Stimulated activated naive CD4-positive, alpha-beta T cell treated with Interleukin-2 at 50 U/mL for 16 hours (primary cell): ENCODE results near the gene MCF2L.

Experiments
- DNase-seq: peaks from one replicate; lab custom pipeline; 2025; lab: John Stamatoyannopoulos, UW

Gene MCF2L

DNA sequence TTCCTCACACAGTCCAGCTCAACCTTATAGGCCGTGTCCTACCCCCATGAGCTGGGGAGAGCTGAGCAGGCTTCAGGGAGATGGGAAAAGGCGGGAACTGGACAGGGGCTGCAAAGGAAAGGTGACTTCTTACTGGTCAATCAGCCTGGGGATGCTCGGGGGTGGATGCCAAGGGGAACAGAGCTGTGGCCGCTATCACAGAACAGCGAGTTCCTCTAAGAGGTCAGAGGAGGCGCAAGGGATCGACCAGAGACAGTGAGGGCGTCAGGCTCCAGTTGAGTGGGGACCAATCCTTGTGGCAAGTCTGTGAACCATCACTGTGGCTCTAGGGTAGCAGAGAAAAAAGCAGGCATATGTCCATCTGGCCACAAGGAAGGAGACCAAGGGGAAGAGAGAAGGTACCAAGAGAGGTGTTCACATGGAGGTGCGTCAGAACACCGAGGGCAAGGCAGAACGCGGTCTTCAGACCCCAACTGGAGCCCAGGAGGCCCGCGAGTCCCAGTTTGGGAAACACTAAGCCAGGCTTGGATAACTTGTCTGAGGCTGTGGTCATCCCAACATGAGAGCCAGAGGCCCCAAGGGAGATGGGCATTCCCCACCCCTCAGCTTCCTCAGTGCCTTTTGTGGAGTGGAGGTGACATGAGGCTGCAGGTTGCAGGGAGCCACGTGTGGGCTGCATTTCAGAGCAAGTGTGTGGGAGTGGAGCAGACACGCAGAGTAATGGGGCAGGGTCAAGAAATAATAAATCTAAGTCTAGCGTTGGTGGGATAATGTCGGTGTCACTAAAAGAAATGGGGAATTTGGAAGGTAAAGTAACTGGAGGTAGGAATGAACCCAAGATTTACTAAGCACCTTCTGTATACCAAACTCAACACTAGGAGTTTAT, 157.5 kb downstream of the MCF2L start:
- DNase-seq = no peak

DNA sequence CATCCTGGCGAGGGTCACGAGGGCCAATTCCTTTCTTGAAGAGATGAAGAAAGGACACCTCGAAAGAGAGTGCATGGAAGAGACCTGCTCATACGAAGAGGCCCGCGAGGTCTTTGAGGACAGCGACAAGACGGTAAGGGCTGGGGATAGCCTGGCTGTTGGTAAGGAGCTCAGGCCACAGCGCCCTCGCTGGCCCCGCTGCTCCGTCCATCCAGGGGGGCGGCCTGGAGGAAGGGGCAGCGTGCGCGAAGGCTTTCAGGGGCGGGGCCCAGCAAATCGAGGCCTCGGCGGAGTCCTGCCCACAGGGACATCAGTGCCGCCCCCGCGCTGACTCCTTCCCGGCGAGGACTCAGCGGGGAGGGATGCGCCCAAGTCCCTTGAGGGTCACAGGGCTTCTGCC, 160.5 kb downstream of the MCF2L start:
- DNase-seq = no peak

DNA sequence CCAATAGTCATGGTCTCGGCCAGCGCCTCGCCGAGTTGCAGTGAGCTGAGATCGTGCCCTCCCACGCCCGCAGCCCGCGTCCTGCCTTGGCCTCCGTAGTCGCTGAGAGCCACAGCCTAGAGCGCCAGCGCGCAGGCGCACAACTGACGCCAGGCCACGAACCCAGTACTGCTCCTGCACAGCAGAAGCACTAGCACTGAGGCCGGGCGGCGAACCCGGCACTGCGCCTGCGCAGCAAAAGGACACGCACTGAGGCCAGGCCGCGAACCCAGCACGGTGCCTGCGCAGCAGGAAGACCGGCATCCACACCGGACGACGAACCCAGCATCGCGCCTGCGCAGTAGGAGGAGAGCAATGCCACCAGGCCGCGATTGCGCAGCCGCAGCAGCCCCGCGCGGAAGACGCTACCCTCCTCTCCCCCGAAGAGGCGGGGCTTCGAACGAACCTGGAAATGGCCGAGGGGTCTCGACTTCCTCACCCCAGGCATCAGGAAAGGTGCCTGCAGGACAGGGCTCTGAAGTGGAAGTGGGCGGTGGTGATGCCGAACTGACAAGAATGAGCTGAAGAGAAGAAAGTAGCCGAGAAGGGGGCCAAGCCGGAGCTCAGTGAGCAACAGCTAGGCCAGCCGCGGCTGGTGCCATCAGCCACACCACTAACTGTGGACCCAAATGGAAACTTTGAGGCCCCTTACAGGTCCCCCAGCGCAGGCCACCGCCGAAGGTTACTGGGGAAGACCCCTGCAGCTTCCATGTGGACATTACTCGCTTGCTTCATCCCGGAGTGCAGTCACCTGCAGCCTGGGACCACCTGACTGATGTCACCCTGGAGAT, 161.1 kb downstream of the MCF2L start:
- peak; percentile 29 for DNase-seq

DNA sequence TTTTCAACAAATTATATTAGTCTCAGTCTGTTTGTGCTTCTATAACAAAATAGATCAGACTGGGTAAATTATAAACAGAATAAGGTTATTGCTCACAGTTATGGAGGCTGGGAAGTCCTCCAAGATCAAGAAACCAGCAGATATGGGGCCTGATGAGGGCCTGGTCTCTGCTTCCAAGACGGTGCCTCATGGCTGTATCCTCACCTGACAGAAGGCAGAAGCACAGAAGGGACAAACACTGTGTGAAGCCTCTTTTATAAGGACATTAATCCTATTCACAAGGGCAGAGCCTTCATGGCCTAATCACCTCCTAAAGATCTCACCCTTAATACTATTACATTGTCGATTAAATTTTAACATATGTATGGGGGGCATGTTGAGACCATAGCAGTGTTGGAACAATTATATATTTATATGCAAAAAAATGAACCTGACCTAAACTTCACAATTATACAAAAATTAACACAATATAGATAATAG, 166.3 kb downstream of the MCF2L start:
- no peak for DNase-seq

DNA sequence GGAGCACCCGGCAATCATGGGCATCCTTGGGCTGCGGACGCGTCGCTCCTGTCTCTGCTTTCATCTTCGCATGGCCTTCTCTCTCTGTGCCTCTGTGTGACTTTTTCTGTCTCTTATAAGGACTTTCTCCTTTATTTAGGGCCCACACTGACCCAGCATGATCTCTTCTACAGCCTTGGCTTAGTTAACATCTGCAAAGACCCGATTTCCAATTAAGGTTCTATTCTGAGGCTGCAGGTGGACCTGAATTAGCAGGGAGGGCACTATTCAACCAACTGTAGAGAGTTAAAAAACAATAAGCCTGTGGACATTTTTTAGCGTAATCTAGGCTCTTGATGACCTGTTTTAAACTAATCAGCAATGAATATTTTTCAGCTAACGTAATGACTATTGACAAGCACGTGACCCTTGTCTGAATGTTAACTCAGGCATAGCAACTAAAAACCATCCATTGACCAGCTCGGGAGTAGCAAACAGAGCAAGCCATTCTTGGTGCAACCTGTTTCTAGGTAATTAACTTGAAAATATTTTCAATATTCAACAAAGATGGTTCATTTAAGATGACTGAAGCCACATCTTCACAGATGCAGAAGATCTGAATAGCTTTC, 168.8 kb downstream of the MCF2L start:
- no peak for DNase-seq

DNA sequence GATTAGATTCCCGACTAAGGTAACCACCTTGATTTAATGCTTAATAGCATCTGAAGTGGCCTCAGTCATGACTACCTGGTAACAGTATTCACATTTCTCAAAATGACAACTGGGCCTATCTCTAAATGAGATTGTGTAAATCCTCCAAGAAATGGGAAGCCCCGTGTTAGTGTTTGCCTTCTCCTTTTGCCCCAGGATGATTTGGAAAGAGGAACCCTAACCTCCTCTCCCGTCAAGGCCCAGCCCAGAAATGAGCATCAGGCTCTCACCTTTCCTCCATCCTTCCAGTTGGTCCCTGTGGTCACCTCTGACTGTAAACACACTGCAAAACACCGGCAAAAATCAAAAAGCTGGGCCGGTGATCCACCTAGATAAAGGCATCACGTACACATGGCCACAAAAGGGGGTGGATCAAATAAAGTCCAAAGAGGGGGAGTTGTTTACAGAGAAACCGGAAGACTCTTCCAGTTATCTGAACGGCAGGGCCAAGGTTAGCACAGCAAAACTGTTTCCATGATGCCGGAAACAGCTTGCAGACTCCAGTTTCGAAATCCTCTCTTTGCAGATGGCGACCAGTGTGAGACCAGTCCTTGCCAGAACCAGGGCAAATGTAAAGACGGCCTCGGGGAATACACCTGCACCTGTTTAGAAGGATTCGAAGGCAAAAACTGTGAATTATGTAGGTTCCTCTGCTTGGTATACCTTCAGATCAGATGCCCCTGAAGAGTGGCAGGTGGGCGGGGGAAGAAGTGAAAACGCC, 170.0 kb downstream of the MCF2L start:
- no peak for DNase-seq

DNA sequence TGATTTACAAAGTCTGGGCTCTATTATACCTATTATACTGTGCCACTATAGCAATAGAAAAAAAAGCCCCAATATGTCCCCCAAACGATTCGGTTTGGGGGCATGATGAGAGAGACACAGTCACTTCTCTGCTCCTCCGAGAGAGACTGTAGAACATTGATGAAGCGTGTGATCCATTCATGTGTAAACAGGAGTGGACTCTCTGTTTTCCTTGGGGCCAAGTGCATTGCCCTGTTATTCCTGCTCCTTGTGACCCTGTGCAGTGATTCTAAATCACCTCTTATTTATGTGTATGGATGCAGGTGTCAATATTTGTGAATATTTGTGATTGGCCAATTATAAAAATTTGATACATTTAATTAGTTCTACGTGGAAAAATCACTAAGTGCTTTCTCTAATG, 170.6 kb downstream of the MCF2L start:
- DNase-seq = no peak

DNA sequence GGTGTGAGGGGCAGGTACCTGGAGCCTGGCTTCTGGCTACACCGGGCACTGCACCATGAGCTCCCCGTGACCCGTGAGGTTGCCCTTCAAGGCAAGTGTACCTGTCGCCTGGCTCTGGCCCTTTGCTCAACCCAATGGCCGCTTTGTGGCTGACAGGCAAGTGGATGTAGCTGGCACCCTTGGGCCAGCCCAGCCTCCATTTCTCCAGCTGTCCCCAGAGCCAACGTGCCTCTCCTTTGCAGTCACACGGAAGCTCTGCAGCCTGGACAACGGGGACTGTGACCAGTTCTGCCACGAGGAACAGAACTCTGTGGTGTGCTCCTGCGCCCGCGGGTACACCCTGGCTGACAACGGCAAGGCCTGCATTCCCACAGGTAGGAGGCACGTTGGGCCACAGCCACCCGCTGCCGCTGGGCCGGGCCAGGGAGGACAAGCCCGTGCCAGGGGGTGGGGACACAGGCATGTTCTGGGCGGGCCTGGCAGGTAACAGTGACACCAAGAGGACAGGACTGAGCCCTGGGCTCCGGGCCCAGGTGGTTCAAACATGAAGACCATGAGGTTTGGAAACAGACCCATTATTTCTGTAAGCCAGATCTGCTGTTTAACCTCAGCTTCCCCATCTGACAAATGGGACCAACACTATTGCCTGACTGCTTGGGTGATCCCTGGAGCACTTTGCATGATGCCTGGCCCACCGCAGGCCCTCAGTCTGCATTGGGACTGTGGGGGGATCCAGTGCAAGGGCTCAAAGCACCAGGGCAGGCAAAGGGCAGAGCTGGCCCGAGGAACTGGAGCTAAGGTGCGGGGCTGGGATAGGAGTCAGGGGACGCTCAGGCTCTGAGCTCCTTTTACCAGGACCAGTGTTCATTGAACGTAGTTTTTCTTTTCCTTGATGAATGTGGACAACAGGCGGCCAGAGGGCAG, 171.9 kb downstream of the MCF2L start:
- DNase-seq = no peak

DNA sequence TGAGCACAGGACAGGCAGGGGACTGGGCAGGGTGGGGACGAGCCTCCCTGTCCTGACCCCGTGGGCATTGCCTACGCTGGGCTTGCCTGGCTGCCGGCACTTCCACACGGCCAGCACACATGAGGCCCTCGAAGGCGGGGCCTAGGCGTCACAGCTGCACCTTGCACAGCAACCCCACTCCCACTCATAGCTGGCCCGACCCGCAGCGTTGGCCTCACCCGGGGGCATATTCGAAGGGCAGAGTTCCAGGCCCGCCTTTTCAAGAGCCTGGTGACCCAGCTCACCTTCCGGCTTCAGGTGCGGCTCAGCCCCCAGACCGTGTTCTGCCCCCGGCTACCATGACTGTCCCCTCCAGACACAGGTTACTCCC, 172.6 kb downstream of the MCF2L start:
- no peak for DNase-seq

DNA sequence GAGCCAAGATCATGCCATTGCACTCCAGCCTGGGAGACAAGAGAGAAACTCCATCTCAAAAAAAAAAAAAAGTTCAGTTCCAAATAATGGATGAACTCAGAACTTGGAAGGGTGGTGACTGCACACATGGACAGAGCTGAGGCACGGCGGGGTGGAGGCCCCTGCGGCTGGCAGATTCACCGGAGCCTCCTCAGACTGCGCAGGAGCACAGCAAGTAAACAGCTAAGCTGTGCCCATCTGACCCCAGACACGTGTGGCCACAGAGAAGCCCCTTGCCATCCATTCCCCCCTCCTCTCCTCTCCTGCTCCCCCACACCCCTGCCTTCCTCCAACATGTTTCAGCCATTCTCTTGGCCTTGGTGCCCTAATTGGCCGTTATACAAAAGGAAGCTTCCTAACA, 173.9 kb downstream of the MCF2L start:
- DNase-seq = no peak

DNA sequence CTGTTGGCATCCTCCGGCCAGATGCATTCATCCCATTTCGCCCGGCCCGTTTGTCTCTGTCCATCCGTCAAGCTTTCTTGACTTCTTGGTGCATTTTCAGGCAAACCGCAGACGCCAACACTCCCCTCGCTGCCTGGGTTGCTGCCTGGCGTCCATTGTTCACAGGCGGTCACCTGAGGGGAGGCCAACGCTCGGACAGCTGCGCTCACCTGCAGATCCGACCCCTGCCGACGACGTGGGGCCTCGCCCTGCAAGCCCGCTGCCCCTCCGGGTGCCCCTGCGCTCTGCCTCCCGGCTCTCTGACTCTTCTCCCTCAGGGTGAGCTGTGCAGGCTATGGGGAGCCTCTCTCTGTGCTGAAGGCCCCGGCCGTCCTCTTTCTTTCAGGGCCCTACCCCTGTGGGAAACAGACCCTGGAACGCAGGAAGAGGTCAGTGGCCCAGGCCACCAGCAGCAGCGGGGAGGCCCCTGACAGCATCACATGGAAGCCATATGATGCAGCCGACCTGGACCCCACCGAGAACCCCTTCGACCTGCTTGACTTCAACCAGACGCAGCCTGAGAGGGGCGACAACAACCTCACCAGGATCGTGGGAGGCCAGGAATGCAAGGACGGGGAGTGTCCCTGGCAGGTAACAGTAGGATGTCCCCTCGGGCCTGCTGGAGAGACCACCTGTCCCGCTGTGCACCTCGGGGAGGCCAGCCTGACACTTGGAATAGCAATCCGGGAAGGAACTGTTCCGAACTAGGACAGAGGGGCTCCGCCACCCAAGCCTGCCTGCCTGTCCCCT, 174.6 kb downstream of the MCF2L start:
- no peak for DNase-seq

DNA sequence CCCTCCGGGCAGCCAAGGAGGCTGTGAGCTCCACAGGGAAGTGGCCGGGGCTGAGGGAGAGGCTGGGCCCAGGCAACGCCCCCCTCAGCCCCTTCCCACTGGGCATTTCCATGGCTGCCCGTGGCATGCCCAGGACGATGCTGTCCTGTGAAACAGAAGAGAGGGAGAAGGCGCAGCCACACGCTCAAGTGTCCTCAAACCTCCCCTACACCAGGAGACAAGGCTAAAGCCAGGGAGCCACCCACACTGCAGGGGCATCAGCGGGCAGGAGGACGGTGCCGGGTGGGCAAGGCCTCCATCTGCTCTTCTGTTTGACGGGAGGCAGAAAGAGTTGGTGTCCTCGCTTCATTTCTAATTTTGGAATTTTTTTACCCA, 175.2 kb downstream of the MCF2L start:
- DNase-seq = no peak

DNA sequence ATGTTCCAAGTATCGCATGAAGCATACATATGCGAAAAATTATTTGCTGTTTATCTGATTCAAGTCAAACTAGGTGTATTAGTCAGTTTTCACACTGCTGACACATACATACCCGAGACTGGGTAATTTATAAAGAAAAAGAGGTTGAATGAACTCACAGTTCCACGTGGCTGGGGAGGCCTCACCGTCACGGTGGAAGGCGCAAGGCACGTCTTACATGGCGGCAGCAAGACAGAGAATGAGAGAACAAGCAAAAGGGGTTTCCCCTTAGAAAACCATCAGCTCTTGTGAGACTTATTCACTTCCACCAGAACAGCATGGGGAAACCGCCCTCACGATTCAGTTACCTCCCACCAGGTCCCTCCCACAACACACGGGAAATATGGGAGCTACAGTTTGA, 176.5 kb downstream of the MCF2L start:
- DNase-seq = peak; percentile 63

DNA sequence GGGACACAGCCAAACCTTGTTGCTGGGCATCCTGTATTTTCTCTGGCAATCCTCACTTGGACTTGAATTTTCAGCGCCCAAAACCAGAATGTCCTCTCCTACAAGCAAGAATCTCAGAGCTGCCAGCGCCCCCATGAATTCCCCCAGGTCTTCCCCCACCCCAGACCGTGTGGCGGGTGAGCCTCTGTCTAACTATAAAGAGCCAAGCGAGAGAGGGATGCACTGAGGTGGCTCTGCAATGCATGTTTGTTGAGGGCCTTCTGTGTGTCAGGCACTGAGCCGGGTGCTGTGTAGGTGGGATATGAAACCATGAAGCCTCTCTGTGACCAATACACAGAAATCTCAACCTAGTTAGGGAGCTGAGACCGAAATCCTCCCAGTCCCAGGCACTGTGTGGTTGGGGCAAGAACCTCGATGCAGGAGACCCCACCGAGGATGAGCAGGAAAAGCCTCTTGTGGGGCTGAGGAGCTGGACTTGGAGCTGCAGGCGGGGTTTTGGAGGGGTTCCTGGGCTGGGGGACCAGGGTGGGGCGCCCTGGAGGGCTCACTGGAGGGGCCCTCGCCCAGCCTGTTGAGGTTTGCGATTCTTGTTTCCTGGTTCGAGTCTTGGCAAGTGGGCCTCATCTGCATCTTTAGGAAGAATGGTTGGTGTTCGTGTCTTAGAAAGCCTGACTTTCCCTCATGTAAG, 177.0 kb downstream of the MCF2L start:
- no peak for DNase-seq

DNA sequence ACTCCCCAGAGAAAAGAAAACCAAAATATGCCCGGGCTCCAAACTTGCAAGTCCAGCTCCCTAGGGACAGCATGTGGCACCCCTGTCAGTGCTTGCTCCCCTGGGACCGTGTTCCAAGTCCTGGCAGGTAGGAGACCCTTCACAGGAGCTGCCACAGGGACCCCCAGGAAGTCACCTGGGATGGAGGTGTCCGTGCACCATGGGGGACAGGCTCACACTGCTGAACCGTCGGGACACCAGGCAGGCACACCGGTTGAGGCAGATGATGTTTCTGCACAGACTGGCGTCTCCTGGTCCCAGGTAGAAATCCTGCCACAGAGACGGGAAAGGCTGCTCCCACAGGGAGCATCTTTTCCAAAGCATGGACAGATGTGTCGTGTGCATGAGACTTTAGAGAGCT, 177.7 kb downstream of the MCF2L start:
- DNase-seq = no peak

DNA sequence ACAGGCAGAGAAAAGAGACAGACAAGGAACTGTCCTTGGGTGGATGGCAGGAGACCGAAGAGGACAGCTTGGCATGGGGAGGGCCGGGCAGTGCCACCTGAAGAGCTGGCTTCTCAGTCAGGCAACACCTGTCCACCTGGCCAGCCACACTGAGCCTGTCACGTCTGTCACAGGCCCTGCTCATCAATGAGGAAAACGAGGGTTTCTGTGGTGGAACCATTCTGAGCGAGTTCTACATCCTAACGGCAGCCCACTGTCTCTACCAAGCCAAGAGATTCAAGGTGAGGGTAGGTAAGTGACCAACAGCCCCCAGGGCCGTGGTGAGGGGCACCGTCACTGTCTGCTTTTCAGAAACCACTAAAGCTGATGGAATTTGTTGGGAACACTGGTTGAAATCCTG, 178.2 kb downstream of the MCF2L start:
- no peak for DNase-seq

DNA sequence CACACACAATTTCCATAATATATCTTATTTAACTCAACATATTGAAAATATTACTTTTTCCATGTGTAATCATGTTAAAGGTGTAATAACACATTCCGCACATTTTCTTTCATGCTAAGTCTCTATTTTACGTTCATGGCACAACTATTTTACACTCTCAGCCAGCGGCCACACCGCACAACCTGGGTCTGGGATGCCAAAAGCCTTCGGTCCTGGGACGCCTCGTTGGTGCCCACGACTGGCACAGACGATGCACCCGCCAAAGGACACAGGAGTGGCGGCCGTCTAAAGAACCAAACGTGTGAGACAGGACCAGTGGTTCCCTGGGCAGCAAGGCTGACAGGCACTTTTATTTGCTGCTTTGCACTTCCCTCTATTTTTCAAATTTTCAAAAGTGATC, 179.4 kb downstream of the MCF2L start:
- DNase-seq = no peak

DNA sequence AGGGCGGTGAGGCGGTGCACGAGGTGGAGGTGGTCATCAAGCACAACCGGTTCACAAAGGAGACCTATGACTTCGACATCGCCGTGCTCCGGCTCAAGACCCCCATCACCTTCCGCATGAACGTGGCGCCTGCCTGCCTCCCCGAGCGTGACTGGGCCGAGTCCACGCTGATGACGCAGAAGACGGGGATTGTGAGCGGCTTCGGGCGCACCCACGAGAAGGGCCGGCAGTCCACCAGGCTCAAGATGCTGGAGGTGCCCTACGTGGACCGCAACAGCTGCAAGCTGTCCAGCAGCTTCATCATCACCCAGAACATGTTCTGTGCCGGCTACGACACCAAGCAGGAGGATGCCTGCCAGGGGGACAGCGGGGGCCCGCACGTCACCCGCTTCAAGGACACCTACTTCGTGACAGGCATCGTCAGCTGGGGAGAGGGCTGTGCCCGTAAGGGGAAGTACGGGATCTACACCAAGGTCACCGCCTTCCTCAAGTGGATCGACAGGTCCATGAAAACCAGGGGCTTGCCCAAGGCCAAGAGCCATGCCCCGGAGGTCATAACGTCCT, 180.0 kb downstream of the MCF2L start:
- DNase-seq = no peak
